ENCODE results near the gene AMN.
A peak's percentile ranks its signal among the peaks of the same experiment; 100 is the strongest.

AMN gene

GRCh38 chr14:102943979-102944378 is 21.5 kb downstream of the AMN start:
- no peak for DNase-seq
- H3K4me1 Mint-ChIP-seq (ENCODE audit: low read depth in 2 of 2): peaks cover 3 to 6% of the 10 kb centered on the region in 2 donors
- peaks cover 7 to 15% of the 10 kb centered on the region in 2 donors for H3K27me3 Mint-ChIP-seq
- H3K9me3 Mint-ChIP-seq: no peaks in the 10 kb centered on the region
- no peak overlapping the region for H3K27ac Mint-ChIP-seq
- H3K36me3 Mint-ChIP-seq (ENCODE audit: insufficient read depth): peaks cover 3% of the 10 kb centered on the region
- no peak for ATAC-seq (replicated peaks)
- no peak overlapping the region for H3K4me3 Mint-ChIP-seq

- Mint-ChIP-seq H3K27ac (no peak overlapping the region), H3K9me3 (no peaks in the 10 kb centered on the region), H3K36me3 (ENCODE audit: insufficient read depth) (peaks cover 3% of the 10 kb centered on the region), H3K27me3 (peaks cover 7 to 15% of the 10 kb centered on the region in 2 donors), H3K4me3 (no peak overlapping the region), H3K4me1 (ENCODE audit: low read depth in 2 of 2) (peaks cover 9 to 11% of the 10 kb centered on the region in 2 donors)
- ATAC-seq (replicated peaks) (no peak), DNase-seq (no peak)
Measured at GRCh38 chr14:102944448-102945330, 22.2 kb downstream of the AMN start.

DNA sequence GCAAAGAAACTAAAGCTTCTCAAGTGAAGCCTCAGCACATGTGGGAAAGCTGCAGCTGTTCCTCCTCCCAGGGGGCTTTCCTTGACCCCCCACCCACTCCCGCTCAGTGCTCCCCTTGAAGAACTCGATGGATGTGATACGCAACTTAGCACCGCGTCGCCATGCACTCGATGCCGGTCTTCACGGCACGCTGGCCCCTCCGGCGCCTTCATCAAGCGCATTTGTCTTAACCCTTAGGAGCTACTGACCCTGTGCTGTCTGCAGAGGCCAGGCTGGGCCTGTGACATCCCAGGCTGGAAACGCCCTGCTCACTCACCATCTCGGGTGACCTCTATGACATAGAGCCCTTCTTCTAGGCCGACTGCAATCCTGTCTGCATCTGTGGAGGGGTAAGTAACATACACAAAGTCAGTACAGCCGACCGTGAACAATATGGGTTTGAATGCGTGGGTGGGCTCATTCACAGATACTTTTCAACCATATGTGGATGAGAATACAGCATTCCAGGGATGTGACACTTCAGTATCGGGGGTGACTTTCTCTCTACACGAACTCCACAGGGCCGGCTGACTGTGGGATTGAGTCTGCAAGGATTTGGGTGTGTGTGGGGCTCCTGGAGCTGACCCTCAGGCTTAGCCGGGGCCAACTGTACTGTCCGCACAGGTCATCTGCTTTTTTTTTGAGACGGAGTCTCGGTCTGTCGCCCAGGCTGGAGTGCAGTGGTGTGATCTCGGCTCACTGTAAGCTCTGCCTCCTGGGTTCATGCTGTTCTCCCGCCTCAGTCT is 23.1 kb downstream of the AMN start:
- no peak for DNase-seq

DNA sequence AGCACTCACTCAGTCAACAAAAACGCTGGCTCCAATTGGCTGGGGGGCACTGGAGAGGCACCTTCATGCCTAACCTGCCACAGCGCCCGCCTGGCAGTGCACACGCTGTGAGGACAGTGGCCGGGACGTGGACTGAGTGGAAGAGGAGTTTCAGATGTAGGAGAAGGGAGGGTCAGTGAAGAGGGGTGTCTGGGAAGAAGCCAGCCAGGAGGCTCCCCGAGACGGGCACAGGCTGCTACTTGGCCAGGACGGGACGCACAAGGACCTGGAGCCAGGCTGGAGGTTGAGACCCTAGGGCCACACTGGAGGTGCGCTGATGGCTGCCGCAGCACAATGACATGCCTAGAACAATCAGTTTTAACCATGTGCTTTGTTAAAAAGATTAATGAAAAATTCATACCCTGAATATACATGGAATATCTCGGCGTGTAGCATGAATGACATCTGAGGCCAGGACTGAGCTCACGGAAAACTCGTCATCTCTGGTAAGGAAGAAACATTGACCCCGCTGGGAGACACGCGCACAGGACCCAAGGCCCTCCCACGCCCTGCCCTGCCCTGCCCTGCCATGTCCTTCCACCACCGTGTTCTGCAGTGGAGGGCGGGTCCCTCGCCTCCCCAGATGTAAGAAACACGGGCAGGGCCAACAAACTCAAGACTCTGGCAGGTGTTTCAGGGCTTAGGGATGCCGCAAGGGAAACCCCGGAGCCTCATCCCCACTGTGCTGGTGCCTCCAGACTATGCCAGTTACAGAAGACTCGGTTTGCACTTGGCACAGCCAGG is 25.0 kb downstream of the AMN start:
- Mint-ChIP-seq H3K4me1 (ENCODE audit: low read depth in 2 of 2) (peaks cover 9 to 11% of the 10 kb centered on the region in 2 donors), H3K27me3 (peaks cover 10 to 15% of the 10 kb centered on the region in 2 donors), H3K27ac (no peak overlapping the region), H3K9me3 (no peaks in the 10 kb centered on the region), H3K36me3 (ENCODE audit: insufficient read depth) (peaks cover 3% of the 10 kb centered on the region), H3K4me3 (peak overlapping the region in 1 of 2 donors; percentile 53)
- no peak for ATAC-seq (replicated peaks)
- no peak for DNase-seq

More for the DNA sequence above, 23.1 kb downstream of the AMN start:
- no peak overlapping the region for H3K27ac Mint-ChIP-seq
- H3K4me3 Mint-ChIP-seq: no peak overlapping the region
- H3K9me3 Mint-ChIP-seq: no peaks in the 10 kb centered on the region
- ATAC-seq (replicated peaks): no peak
- peaks cover 7 to 15% of the 10 kb centered on the region in 2 donors for H3K27me3 Mint-ChIP-seq
- H3K4me1 Mint-ChIP-seq (ENCODE audit: low read depth in 2 of 2): peaks cover 9 to 11% of the 10 kb centered on the region in 2 donors
- H3K36me3 Mint-ChIP-seq (ENCODE audit: insufficient read depth): peaks cover 3% of the 10 kb centered on the region

DNA sequence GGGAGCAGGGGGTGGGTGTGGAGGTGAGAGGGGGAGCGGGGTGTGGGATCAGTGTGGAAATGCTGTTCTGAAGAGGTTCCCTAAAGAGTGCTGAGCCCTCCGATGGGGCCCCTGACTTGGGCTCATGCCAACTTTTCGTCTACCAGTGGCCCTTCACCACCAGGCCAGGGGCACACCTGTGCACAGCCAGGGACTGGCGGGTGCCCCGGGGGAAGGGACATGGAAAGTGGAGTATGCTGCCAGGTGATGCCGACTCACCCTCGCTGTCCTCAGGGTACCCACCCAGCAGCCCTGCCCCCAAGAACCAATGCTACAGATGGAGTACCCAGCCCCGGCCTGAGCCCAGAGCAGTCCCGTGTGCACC is 26.2 kb downstream of the AMN start:
- peaks cover 9 to 11% of the 10 kb centered on the region in 2 donors for H3K4me1 Mint-ChIP-seq (ENCODE audit: low read depth in 2 of 2)
- H3K4me3 Mint-ChIP-seq: peak overlapping the region in 1 of 2 donors; percentile 19
- no peak for DNase-seq
- H3K36me3 Mint-ChIP-seq (ENCODE audit: insufficient read depth): peaks cover 3% of the 10 kb centered on the region
- peaks cover 15 to 22% of the 10 kb centered on the region in 2 donors for H3K27me3 Mint-ChIP-seq
- no peak for ATAC-seq (replicated peaks)
- no peaks in the 10 kb centered on the region for H3K9me3 Mint-ChIP-seq
- no peak overlapping the region for H3K27ac Mint-ChIP-seq

- Mint-ChIP-seq H3K36me3 (ENCODE audit: insufficient read depth) (peaks cover 3% of the 10 kb centered on the region), H3K4me1 (ENCODE audit: low read depth in 2 of 2) (peaks cover 9 to 11% of the 10 kb centered on the region in 2 donors), H3K27me3 (peaks cover 15 to 22% of the 10 kb centered on the region in 2 donors), H3K4me3 (peak overlapping the region in 1 of 2 donors; percentile 19), H3K9me3 (no peaks in the 10 kb centered on the region), H3K27ac (no peak overlapping the region)
- DNase-seq: no peak
- ATAC-seq (replicated peaks): peak; percentile 73
Measured at GRCh38 chr14:102949062-102949800, 26.8 kb downstream of the AMN start.

- DNase-seq (no peak), ATAC-seq (replicated peaks) (no peak)
- peaks cover 6% of the 10 kb centered on the region for H3K36me3 Mint-ChIP-seq (ENCODE audit: insufficient read depth)
- no peaks in the 10 kb centered on the region for H3K9me3 Mint-ChIP-seq
- H3K4me3 Mint-ChIP-seq: no peak overlapping the region
- no peak overlapping the region for H3K27ac Mint-ChIP-seq
- H3K4me1 Mint-ChIP-seq (ENCODE audit: low read depth in 2 of 2): peaks cover 9 to 11% of the 10 kb centered on the region in 2 donors
- H3K27me3 Mint-ChIP-seq: peaks cover 15 to 23% of the 10 kb centered on the region in 2 donors
Measured at GRCh38 chr14:102949801-102950451, 27.5 kb downstream of the AMN start.

DNA sequence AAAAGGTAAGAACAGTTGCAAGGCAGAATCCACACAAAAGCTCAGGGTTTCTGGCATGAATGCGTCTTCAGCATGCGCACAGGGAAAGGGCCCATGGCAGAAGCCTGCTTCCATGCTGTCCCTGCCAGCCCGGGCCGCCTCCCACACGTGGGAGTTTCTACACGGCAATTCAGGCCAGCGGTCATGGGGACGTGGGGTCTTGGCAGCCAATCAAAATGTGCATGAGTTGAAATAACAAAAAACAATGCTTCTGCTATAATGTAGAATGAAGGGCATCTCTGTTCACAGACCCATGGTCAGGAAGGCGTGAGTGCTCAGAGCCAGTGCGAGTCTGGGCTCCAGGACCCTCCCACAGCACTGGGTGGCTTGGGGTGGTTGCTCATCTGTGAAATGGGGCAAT is 28.6 kb downstream of the AMN start:
- no peak for ATAC-seq (replicated peaks)
- no peak overlapping the region for H3K27ac Mint-ChIP-seq
- H3K36me3 Mint-ChIP-seq (ENCODE audit: insufficient read depth): peaks cover 8% of the 10 kb centered on the region
- H3K4me3 Mint-ChIP-seq: no peak overlapping the region
- no peak for DNase-seq
- peaks cover 9 to 22% of the 10 kb centered on the region in 2 donors for H3K27me3 Mint-ChIP-seq
- H3K9me3 Mint-ChIP-seq: no peaks in the 10 kb centered on the region
- peaks cover 9 to 11% of the 10 kb centered on the region in 2 donors for H3K4me1 Mint-ChIP-seq (ENCODE audit: low read depth in 2 of 2)

GRCh38 chr14:102951799-102952198 is 29.3 kb downstream of the AMN start:
- Mint-ChIP-seq H3K27me3 (peaks cover 8 to 22% of the 10 kb centered on the region in 2 donors), H3K9me3 (no peaks in the 10 kb centered on the region), H3K27ac (no peak overlapping the region), H3K36me3 (ENCODE audit: insufficient read depth) (peaks cover 10% of the 10 kb centered on the region), H3K4me1 (ENCODE audit: low read depth in 2 of 2) (peaks cover 9 to 11% of the 10 kb centered on the region in 2 donors), H3K4me3 (no peak overlapping the region)
- no peak for DNase-seq
- no peak for ATAC-seq (replicated peaks)

DNA sequence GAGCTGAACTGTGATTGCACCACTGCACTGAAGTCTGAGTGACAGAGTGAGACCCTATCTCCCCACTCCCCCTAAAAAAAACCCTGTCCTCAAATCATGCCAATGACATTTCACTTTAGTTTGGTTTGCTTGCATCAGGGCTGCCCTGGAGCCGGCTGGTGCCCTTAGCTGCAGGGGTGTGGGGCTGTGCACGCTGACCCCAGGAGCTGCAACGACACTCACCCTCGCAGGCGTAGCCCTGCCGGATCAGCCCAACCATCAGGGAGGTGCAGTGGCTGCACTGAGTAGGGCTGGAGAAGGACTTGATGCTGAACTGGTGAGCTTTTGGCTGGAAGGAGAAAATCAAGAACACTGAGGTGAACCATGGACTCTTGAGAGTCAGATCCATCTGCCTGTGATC is 29.8 kb downstream of the AMN start:
- H3K9me3 Mint-ChIP-seq: no peaks in the 10 kb centered on the region
- H3K4me1 Mint-ChIP-seq (ENCODE audit: low read depth in 2 of 2): peaks cover 9% of the 10 kb centered on the region in 2 donors
- peaks cover 10% of the 10 kb centered on the region for H3K36me3 Mint-ChIP-seq (ENCODE audit: insufficient read depth)
- H3K27me3 Mint-ChIP-seq: peaks cover 3 to 22% of the 10 kb centered on the region in 2 donors
- no peak overlapping the region for H3K27ac Mint-ChIP-seq
- no peak overlapping the region for H3K4me3 Mint-ChIP-seq
- ATAC-seq (replicated peaks) (no peak), DNase-seq (no peak)

GRCh38 chr14:102953100-102953499 is 30.6 kb downstream of the AMN start:
- no peaks in the 10 kb centered on the region for H3K9me3 Mint-ChIP-seq
- no peak overlapping the region for H3K4me3 Mint-ChIP-seq
- H3K27me3 Mint-ChIP-seq: peaks cover 0 to 22% of the 10 kb centered on the region in 2 donors
- peaks cover 9% of the 10 kb centered on the region in 2 donors for H3K4me1 Mint-ChIP-seq (ENCODE audit: low read depth in 2 of 2)
- DNase-seq: no peak
- peaks cover 10% of the 10 kb centered on the region for H3K36me3 Mint-ChIP-seq (ENCODE audit: insufficient read depth)
- H3K27ac Mint-ChIP-seq: no peak overlapping the region
- no peak for ATAC-seq (replicated peaks)

DNA sequence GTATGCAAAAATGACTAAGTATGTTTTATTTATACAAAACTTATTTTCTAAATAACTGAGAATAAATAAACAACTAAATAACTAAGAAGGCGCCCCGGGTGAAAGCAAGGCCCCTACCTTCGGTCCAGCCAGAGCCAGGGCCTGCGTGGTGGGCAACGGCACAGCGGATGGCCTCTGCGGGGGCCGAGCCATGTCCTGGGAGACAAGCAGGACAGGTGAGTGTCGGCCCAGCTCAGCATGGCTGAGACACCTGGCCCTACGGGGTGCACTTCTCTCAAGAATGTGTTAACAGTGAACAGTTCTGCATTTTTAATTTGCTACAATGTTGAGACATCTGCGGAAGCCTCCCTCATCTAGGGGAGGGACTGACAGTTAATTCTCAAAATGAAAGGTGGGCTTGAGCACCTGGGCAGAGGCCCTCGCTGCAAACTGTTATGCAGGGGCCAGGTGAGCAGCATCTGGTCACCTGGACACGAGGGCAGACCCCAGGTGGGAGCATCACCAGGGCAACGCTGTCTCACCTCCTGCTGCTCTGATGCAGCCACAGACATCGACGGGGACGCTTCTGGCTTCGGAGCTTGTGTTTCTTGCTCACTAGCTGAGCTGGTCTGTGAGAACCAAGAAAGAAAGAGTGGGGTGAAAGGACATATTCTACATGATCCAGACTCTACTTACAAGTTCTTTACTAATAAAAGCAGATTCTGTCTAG is 31.8 kb downstream of the AMN start:
- Mint-ChIP-seq H3K9me3 (no peaks in the 10 kb centered on the region), H3K4me3 (no peak overlapping the region), H3K27ac (no peak overlapping the region), H3K36me3 (ENCODE audit: insufficient read depth) (peaks cover 10% of the 10 kb centered on the region), H3K27me3 (peaks cover 0 to 22% of the 10 kb centered on the region in 2 donors), H3K4me1 (ENCODE audit: low read depth in 2 of 2) (peaks cover 3 to 4% of the 10 kb centered on the region in 2 donors)
- DNase-seq (no peak), ATAC-seq (replicated peaks) (no peak)

Data from effector memory CD8-positive, alpha-beta T cell (primary cell).